Breast epithelium (tissue), 4 donors: ENCODE results near the gene NCSTN. TPM values are rescaled to one million over a fixed set of nuclear protein-coding genes. Genes with fewer than 3 reads are reported as not detected.

Experiments used
- DNase-seq, 2 donors: peaks; one replicate each; pipeline ENCODE4 v3.0.0-alpha.2; 2019; ENCODE audit warnings: low spot score in 2 of 2
- H3K27ac ChIP-seq, 2 donors: fragments of 200-600 bp; sonication (generic) in 1 of 2; one replicate each; pipeline ENCODE4 v1.5.1; 2016 to 2019; ENCODE audit warnings: mild to moderate bottlenecking in 1 of 2
- H3K27me3 ChIP-seq, 2 donors: fragments of 200-600 bp; sonication (generic) in 1 of 2; one replicate each; pipeline versions ENCODE4 v1.5.1 to v1.6.0; 2017 to 2019; ENCODE audit warnings: control low read depth in 1 of 2, mild to moderate bottlenecking in 1 of 2
- H3K36me3 ChIP-seq: fragments of 200-600 bp; one replicate; pipeline ENCODE4 v1.5.1; 2019
- H3K4me1 ChIP-seq, 2 donors: fragments of 200-600 bp; sonication (generic); one replicate each; pipeline ENCODE4 v1.5.1; 2016 to 2019; ENCODE audit warnings: control low read depth in 1 of 2
- H3K4me3 ChIP-seq, 3 donors: fragments of 200-600 bp; sonication (generic); 1 replicate in 2 of 3; 2 replicates in 1 of 3; pipeline ENCODE4 v1.5.1; 2016 to 2019; ENCODE audit warnings: mild to moderate bottlenecking in 3 of 3, moderate library complexity in 2 of 3
- H3K9me3 ChIP-seq, 2 donors: fragments of 200-600 bp; sonication (generic) in 1 of 2; one replicate each; pipeline ENCODE4 v1.5.1; 2016 to 2019; ENCODE audit warnings: control low read depth in 1 of 2
- POLR2A ChIP-seq: fragments of 450-650 bp; IDR thresholded peaks from one replicate; pipeline ENCODE4 v1.6.1; 2016; ENCODE audit warnings: antibody characterized with exemption, mild to moderate bottlenecking, moderate library complexity
- POLR2AphosphoS5 ChIP-seq, 3 donors: sonication (generic); formaldehyde crosslinking; IDR thresholded peaks; one replicate each; pipeline ENCODE4 v1.6.1; 2017; ENCODE audit warnings: antibody characterized with exemption in 3 of 3
- intact Hi-C: fragments of 100-400 bp; cut with DNase I; formaldehyde crosslinking; loops from one replicate; pipeline ENCODE4 v1.15.1; 2023; ENCODE audit warnings: low total_unique reads
- total RNA-seq, 3 donors: library from RNA; depleted of rRNA; stranded (reverse); fragments of >200 nt; gene quantifications; one replicate each; pipeline ENCODE4 v1.1.0, GENCODE V29; 2016
- TF ChIP-seq, protein P1 (sequence below), 3 donors: fragments of 450-650 bp; IDR thresholded peaks; one replicate each; pipeline ENCODE4 v1.5.1; 2016 to 2017; ENCODE audit warnings: antibody characterized with exemption in 3 of 3, mild to moderate bottlenecking in 3 of 3, moderate library complexity in 3 of 3

NCSTN gene
- total RNA-seq, 3 donors from 2014 or later = 66.4 to 83.5 (median 76.0) TPM

- H3K4me3 ChIP-seq = no peak overlapping the region
- H3K36me3 ChIP-seq = peaks cover 37% of the 10 kb centered on the region
- H3K27ac ChIP-seq = no peak overlapping the region
- no peak for TF ChIP-seq POLR2AphosphoS5 (IDR thresholded peaks at IDR 0.05)
- TF ChIP-seq, protein P1, sequence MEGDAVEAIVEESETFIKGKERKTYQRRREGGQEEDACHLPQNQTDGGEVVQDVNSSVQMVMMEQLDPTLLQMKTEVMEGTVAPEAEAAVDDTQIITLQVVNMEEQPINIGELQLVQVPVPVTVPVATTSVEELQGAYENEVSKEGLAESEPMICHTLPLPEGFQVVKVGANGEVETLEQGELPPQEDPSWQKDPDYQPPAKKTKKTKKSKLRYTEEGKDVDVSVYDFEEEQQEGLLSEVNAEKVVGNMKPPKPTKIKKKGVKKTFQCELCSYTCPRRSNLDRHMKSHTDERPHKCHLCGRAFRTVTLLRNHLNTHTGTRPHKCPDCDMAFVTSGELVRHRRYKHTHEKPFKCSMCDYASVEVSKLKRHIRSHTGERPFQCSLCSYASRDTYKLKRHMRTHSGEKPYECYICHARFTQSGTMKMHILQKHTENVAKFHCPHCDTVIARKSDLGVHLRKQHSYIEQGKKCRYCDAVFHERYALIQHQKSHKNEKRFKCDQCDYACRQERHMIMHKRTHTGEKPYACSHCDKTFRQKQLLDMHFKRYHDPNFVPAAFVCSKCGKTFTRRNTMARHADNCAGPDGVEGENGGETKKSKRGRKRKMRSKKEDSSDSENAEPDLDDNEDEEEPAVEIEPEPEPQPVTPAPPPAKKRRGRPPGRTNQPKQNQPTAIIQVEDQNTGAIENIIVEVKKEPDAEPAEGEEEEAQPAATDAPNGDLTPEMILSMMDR (IDR thresholded peaks at IDR 0.05) = peak in 1 of 3 donors; percentile 23
- intact Hi-C loops = no loop called here
- H3K9me3 ChIP-seq = no peaks in the 10 kb centered on the region
- H3K27me3 ChIP-seq = no peaks in the 10 kb centered on the region
- H3K4me1 ChIP-seq = no peaks in the 10 kb centered on the region
- no peak for DNase-seq
Measured at GRCh38 chr1:160354388-160354985, 11.3 kb downstream of the NCSTN start.

- intact Hi-C loops = no loop called here
- TF ChIP-seq POLR2AphosphoS5 (IDR thresholded peaks at IDR 0.05) (no peak), POLR2A (no peak)
- TF ChIP-seq, protein P1 (IDR thresholded peaks at IDR 0.05) = no peak
- peaks cover 37% of the 10 kb centered on the region for H3K36me3 ChIP-seq
- no peaks in the 10 kb centered on the region for H3K4me1 ChIP-seq
- H3K4me3 ChIP-seq = no peak overlapping the region
- H3K27me3 ChIP-seq = no peaks in the 10 kb centered on the region
- no peak for DNase-seq
- H3K9me3 ChIP-seq = no peaks in the 10 kb centered on the region
- no peak overlapping the region for H3K27ac ChIP-seq
Measured at GRCh38 chr1:160357286-160358002, 14.3 kb downstream of the NCSTN start.

DNA sequence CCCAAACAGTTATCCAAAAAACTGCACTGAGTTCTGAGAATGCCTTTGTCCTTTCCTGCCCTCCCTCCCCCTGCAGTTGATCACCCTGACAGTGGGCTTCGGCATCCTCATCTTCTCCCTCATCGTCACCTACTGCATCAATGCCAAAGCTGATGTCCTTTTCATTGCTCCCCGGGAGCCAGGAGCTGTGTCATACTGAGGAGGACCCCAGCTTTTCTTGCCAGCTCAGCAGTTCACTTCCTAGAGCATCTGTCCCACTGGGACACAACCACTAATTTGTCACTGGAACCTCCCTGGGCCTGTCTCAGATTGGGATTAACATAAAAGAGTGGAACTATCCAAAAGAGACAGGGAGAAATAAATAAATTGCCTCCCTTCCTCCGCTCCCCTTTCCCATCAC lies 14.9 kb downstream of the NCSTN start:
- peaks cover 37% of the 10 kb centered on the region for H3K36me3 ChIP-seq
- no peak for DNase-seq
- intact Hi-C loops = no loop called here
- no peaks in the 10 kb centered on the region for H3K27me3 ChIP-seq
- H3K4me1 ChIP-seq = no peaks in the 10 kb centered on the region
- H3K9me3 ChIP-seq = no peaks in the 10 kb centered on the region
- TF ChIP-seq POLR2AphosphoS5 (IDR thresholded peaks at IDR 0.05) (no peak), POLR2A (no peak)
- TF ChIP-seq, protein P1 (IDR thresholded peaks at IDR 0.05) = no peak
- no peak overlapping the region for H3K27ac ChIP-seq
- H3K4me3 ChIP-seq = no peak overlapping the region

- intact Hi-C loops = no loop called here
- peaks cover 27% of the 10 kb centered on the region for H3K36me3 ChIP-seq
- H3K27ac ChIP-seq = no peak overlapping the region
- no peaks in the 10 kb centered on the region for H3K9me3 ChIP-seq
- TF ChIP-seq POLR2AphosphoS5 (IDR thresholded peaks at IDR 0.05) (no peak), POLR2A (no peak)
- no peaks in the 10 kb centered on the region for H3K27me3 ChIP-seq
- no peaks in the 10 kb centered on the region for H3K4me1 ChIP-seq
- H3K4me3 ChIP-seq = no peak overlapping the region
- no peak for DNase-seq
Measured at GRCh38 chr1:160359559-160360226, 16.5 kb downstream of the NCSTN start.

- no peak for DNase-seq
- no peaks in the 10 kb centered on the region for H3K9me3 ChIP-seq
- intact Hi-C loops = no loop called here
- no peaks in the 10 kb centered on the region for H3K4me1 ChIP-seq
- H3K27me3 ChIP-seq = no peaks in the 10 kb centered on the region
- H3K36me3 ChIP-seq = peaks cover 21% of the 10 kb centered on the region
- TF ChIP-seq POLR2AphosphoS5 (IDR thresholded peaks at IDR 0.05) (no peak), POLR2A (no peak)
- TF ChIP-seq, protein P1 (IDR thresholded peaks at IDR 0.05) = no peak
- H3K27ac ChIP-seq = no peak overlapping the region
- no peak overlapping the region for H3K4me3 ChIP-seq
Measured at GRCh38 chr1:160360227-160360695, 17.1 kb downstream of the NCSTN start.
